ENCODE measurements around the gene PRMT7. TPM values are rescaled to one million over a fixed set of nuclear protein-coding genes. Genes with fewer than 3 reads are reported as not detected.

Gene PRMT7
- total and polyA plus RNA-seq, 2 donors (not counting 1 experiment from before 2014, with no cell fraction given): 76.9 to 80.4 TPM

GRCh38 chr16:68300734-68301459 lies 9.9 kb upstream of the PRMT7 start:
- H4K20me1 ChIP-seq (ENCODE audit: control insufficient read depth, insufficient read depth, low read length, poor library complexity, severe bottlenecking): peaks cover 36% of the 10 kb centered on the region
- no peak overlapping the region for H3K27ac Mint-ChIP-seq
- no peak for TF ChIP-seq CTCF (IDR thresholded peaks at IDR 0.05)
- no peak for TF ChIP-seq EZH2 (IDR thresholded peaks at IDR 0.05; ENCODE audit: borderline replicate concordance, insufficient read depth, low read depth, low read length, poor library complexity, severe bottlenecking)
- H3K4me3 ChIP-seq (ENCODE audit: control extremely low read depth in 1 of 5, extremely low read depth in 1 of 5, insufficient read depth in 1 of 5, low read depth in 2 of 5, low read length in 4 of 5): no peak overlapping the region
- ATAC-seq (ENCODE audit: low read depth) (no peak), DNase-seq (no peak)
- no peak overlapping the region for H3K27ac ChIP-seq (ENCODE audit: low read length in 2 of 2)
- peaks cover 12% of the 10 kb centered on the region for H3K79me2 ChIP-seq (ENCODE audit: control insufficient read depth, insufficient read depth, low read length)
- H3K27me3 ChIP-seq (replicated peaks in 1 of 4; ENCODE audit: control extremely low read depth in 1 of 4, control insufficient read depth in 3 of 4, insufficient read depth in 4 of 4, low read length in 3 of 4): no peaks in the 10 kb centered on the region
- no peak overlapping the region for H2AFZ ChIP-seq (ENCODE audit: insufficient read depth, low read depth, low read length, poor library complexity, severe bottlenecking)
- H3K36me3 ChIP-seq (replicated peaks in 1 of 2; ENCODE audit: control extremely low read depth in 1 of 2, control insufficient read depth in 1 of 2, extremely low read depth in 1 of 2, insufficient read depth in 2 of 2, low read length in 1 of 2): peaks cover 0 to 91% of the 10 kb centered on the region in 2 experiments
- H3K9ac ChIP-seq (ENCODE audit: low read length): no peak overlapping the region
- ChIA-PET POLR2A (no interaction called here), CTCF (interaction anchor here (0.6 to 2.4 kb wide), 4 partner anchors 37 to 60 kb away, joined by 3 to 11 read pairs (median 6); partner anchors contain the start of gene SLC7A6)
- H3K27me3 Mint-ChIP-seq: no peaks in the 10 kb centered on the region
- H3K9me3 Mint-ChIP-seq (ENCODE audit: insufficient read depth): no peaks in the 10 kb centered on the region
- WGBS (ENCODE audit: insufficient coverage): 97% methylated on average over 5 of the region's 7 CpGs
- H3K4me1 Mint-ChIP-seq: no peaks in the 10 kb centered on the region
- no peak overlapping the region for H3K4me2 ChIP-seq (replicated peaks; ENCODE audit: low read depth, low read length, poor library complexity, severe bottlenecking)
- no peak overlapping the region for H3K4me3 Mint-ChIP-seq
- H3K9me3 ChIP-seq (ENCODE audit: control extremely low read depth in 1 of 3, control insufficient read depth in 2 of 3, insufficient read depth in 1 of 3, low read length in 2 of 3): no peaks in the 10 kb centered on the region
- no peaks in the 10 kb centered on the region for H3K4me1 ChIP-seq (ENCODE audit: control insufficient read depth in 2 of 2, insufficient read depth in 2 of 2, low read length in 2 of 2)
- intact Hi-C loops (cut with micrococcal nuclease): no loop called here

- Histone ChIP-seq H3K27ac (ENCODE audit: low read length in 2 of 2) (no peak overlapping the region), H3K27me3 (replicated peaks in 1 of 4; ENCODE audit: control extremely low read depth in 1 of 4, control insufficient read depth in 3 of 4, insufficient read depth in 4 of 4, low read length in 3 of 4) (no peaks in the 10 kb centered on the region), H3K79me2 (ENCODE audit: control insufficient read depth, insufficient read depth, low read length) (peaks cover 57% of the 10 kb centered on the region), H3K4me3 (ENCODE audit: control extremely low read depth in 1 of 5, extremely low read depth in 1 of 5, insufficient read depth in 1 of 5, low read depth in 2 of 5, low read length in 4 of 5) (no peak overlapping the region), H2AFZ (ENCODE audit: insufficient read depth, low read depth, low read length, poor library complexity, severe bottlenecking) (no peak overlapping the region), H3K4me1 (ENCODE audit: control insufficient read depth in 2 of 2, insufficient read depth in 2 of 2, low read length in 2 of 2) (peaks cover 18 to 20% of the 10 kb centered on the region in 2 donors), H3K9ac (ENCODE audit: low read length) (no peak overlapping the region), H4K20me1 (ENCODE audit: control insufficient read depth, insufficient read depth, low read length, poor library complexity, severe bottlenecking) (peaks cover 51% of the 10 kb centered on the region), H3K4me2 (replicated peaks; ENCODE audit: low read depth, low read length, poor library complexity, severe bottlenecking) (no peak overlapping the region), H3K9me3 (ENCODE audit: control extremely low read depth in 1 of 3, control insufficient read depth in 2 of 3, insufficient read depth in 1 of 3, low read length in 2 of 3) (no peaks in the 10 kb centered on the region), H3K36me3 (replicated peaks in 1 of 2; ENCODE audit: control extremely low read depth in 1 of 2, control insufficient read depth in 1 of 2, extremely low read depth in 1 of 2, insufficient read depth in 2 of 2, low read length in 1 of 2) (peaks cover 1 to 47% of the 10 kb centered on the region in 2 experiments)
- H3K27ac Mint-ChIP-seq: no peak overlapping the region
- TF ChIP-seq EZH2 (IDR thresholded peaks at IDR 0.05; ENCODE audit: borderline replicate concordance, insufficient read depth, low read depth, low read length, poor library complexity, severe bottlenecking) (no peak), CTCF (IDR thresholded peaks at IDR 0.05) (no peak)
- H3K4me1 Mint-ChIP-seq: peaks cover 24% of the 10 kb centered on the region
- no peaks in the 10 kb centered on the region for H3K27me3 Mint-ChIP-seq
- CTCF ChIA-PET: interaction anchor here (1.3 to 10.3 kb wide), 2 partner anchors 33 to 44 kb away, joined by 3 to 185 read pairs; partner anchors contain the start of gene SLC7A6
- intact Hi-C loops (cut with micrococcal nuclease): no loop called here
- no peaks in the 10 kb centered on the region for H3K9me3 Mint-ChIP-seq (ENCODE audit: insufficient read depth)
- 100% methylated on average over 3 of the region's 3 CpGs for WGBS (ENCODE audit: insufficient coverage)
- H3K4me3 Mint-ChIP-seq: no peak overlapping the region
- POLR2A ChIA-PET: no interaction called here
- DNase-seq (no peak), ATAC-seq (ENCODE audit: low read depth) (no peak)
Measured at GRCh38 chr16:68306633-68307032, 4.2 kb upstream of the PRMT7 start.
